Measurements from ENCODE around the gene ATP6V0E1. TPM values are rescaled to one million over a fixed set of nuclear protein-coding genes. Genes with fewer than 3 reads are reported as not detected.
"Not testable (repeated sequence)": the region's sequence is repeated elsewhere in the genome, so short reads cannot be mapped to it uniquely, and the experiment has no call there.

The ATP6V0E1 gene
- total RNA-seq, 4 donors from 2014 or later = 174 to 267 (median 238) TPM

DNA sequence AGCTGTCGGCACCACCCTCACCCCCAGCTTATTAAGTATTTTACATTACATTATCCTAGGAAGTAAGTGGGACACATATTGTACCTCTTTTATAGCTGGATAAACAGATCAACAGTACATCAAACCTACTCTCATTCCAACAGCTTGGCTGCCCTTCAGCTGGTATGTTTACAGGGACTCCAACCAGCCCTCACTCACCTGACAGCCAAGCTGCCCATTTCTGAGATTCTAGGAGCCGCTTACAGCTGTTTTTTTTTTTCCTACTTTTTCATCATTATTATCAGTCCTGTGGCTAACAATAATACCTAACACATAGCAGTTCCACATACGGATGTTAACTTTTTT, 59.2 kb downstream of the ATP6V0E1 start:
- DNase-seq (ENCODE audit: low spot score) (no peak), ATAC-seq (ENCODE audit: low FRiP score) (no peak)
- TF ChIP-seq, protein P1, sequence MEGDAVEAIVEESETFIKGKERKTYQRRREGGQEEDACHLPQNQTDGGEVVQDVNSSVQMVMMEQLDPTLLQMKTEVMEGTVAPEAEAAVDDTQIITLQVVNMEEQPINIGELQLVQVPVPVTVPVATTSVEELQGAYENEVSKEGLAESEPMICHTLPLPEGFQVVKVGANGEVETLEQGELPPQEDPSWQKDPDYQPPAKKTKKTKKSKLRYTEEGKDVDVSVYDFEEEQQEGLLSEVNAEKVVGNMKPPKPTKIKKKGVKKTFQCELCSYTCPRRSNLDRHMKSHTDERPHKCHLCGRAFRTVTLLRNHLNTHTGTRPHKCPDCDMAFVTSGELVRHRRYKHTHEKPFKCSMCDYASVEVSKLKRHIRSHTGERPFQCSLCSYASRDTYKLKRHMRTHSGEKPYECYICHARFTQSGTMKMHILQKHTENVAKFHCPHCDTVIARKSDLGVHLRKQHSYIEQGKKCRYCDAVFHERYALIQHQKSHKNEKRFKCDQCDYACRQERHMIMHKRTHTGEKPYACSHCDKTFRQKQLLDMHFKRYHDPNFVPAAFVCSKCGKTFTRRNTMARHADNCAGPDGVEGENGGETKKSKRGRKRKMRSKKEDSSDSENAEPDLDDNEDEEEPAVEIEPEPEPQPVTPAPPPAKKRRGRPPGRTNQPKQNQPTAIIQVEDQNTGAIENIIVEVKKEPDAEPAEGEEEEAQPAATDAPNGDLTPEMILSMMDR (IDR thresholded peaks at IDR 0.05) = no peak

DNA sequence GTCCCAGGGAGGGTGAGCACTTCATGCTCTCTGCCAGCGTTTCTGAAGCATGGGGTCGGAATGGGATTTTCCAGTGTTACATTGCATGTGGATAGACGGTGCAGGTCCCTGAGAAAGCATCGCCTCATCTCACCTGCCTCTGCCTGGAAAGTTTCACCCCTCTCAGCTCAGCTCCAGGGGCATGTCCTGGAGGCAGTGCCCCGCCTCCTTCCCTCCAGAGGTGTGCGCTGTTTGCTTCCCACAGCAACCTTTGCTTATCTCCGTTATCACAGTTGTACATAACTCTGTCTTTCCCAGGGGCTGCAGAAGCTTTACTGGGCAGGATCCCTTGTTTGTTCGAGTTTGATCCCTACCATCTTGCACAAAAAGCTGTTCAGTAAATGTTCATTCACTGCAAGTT, 61.9 kb downstream of the ATP6V0E1 start:
- DNase-seq (ENCODE audit: low spot score) (no peak), ATAC-seq (ENCODE audit: low FRiP score) (no peak)
- TF ChIP-seq, protein P1 (IDR thresholded peaks at IDR 0.05) = no peak

DNA sequence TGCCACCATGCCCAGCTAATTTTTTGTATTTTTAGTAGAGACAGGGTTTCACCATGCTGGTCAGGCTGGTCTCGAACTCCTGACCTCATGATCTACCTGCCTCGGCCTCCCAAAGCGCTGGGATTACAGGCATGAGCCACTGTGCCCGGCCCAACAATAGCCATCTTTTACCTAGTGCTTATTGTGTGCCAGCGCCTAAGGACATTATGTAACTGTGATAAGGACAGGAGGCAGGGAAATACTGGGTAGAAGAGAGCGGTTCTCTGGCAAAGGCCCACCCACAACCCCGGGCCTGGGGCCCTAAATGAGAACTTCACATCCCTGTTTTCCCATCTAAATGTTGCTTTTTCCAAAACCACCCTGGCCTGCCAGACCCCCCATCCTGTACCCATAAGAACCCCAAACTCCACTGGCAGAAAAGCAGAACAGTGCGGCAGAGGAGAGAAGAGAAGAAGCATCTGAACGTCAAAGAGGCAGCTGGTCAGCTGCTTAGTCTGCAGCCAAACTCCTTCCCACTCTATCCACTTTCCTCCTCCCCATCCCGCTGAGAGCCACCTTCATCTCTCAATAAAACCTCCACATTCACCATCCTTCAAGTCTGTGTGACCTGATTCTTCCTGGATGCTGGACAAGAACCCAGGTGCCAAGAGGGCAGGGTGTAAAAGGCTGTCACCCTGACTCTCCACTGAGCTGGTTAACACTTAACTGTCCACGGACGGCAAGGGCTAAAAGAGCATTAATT, 63.7 kb downstream of the ATP6V0E1 start:
- not testable (repeated sequence) for DNase-seq (ENCODE audit: low spot score); ATAC-seq (ENCODE audit: low FRiP score)

DNA sequence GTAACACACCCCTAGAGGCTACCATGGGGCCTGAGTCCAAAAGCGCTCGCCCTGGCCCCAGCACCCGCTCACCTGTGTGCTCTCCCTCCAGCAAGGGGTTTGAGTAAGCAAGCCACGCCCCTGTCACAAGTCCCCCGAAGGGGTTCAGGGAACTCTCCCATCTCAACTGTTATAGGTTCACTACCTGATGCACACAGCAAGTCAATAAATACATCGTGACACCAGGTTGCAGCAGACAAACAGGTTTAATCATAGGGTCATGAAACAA, 64.2 kb downstream of the ATP6V0E1 start:
- TF ChIP-seq, protein P1 (IDR thresholded peaks at IDR 0.05) = no peak
- DNase-seq (ENCODE audit: low spot score) (no peak), ATAC-seq (ENCODE audit: low FRiP score) (no peak)

DNA sequence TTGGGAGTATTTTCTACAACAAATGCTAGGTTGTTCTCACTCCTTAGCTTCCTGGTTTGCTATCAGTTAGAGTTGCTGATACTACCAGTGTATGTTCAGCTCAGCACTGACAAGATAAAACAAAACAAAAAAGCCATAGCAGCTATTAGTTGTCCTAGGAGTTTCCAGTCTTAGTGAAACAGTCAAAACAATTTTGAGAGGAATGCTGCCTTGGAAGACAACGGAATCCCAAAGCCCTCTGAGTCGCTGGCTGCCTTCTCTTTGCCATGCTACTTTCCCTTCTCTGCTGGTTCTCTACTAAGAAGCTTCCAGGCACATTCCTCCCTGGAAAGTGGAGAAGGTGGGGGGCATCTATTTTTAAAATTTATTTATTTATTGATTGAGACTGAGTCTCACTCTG, 67.2 kb downstream of the ATP6V0E1 start:
- DNase-seq (ENCODE audit: low spot score) = no peak
- TF ChIP-seq, protein P1 (IDR thresholded peaks at IDR 0.05) = no peak
- ATAC-seq (ENCODE audit: low FRiP score) = no peak

DNA sequence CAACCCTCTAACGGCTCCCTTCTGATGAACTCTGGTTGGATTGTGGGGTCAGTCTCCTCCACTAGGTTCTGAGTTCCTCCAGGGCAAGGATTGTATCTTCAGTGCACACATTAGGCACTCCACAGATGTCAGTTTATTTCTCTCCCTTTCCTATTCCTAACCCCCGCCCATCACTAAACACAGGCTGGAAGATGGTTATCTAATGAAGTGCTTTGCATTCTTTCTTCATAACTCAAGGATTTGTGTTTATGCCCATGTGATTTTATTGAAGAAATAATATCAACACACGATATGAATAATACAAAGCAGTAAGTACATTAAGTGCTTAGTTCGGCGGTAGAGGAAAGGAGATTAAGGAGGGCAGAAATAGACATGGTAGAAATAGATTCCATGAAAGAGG, 68.2 kb downstream of the ATP6V0E1 start:
- DNase-seq (ENCODE audit: low spot score) (no peak), ATAC-seq (ENCODE audit: low FRiP score) (no peak)

DNA sequence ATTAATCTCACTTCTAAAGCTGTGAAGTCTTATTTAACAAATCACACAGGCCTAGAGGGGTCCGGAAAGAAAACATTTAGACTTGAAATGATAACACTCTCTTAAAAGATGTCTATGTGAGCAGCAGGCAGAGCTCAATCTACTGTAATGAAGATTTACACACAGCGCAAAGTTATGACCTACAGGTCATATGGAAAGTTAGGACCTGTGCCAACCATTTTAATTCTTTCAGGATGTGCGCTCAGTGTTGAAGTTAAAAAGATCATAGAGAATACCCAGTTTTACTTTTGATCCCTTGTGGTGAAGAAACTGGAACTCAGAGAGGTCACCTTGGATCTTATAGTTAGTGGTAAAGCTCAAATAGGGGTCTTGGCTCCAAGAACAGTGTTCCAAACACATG, 69.5 kb downstream of the ATP6V0E1 start:
- TF ChIP-seq, protein P1 (IDR thresholded peaks at IDR 0.05) = no peak
- DNase-seq (ENCODE audit: low spot score) (no peak), ATAC-seq (ENCODE audit: low FRiP score) (no peak)

More for the DNA sequence above, 68.2 kb downstream of the ATP6V0E1 start:
- TF ChIP-seq, protein P1 (IDR thresholded peaks at IDR 0.05) = no peak
